ENCODE data around the gene ALLC.

The ALLC gene

DNA sequence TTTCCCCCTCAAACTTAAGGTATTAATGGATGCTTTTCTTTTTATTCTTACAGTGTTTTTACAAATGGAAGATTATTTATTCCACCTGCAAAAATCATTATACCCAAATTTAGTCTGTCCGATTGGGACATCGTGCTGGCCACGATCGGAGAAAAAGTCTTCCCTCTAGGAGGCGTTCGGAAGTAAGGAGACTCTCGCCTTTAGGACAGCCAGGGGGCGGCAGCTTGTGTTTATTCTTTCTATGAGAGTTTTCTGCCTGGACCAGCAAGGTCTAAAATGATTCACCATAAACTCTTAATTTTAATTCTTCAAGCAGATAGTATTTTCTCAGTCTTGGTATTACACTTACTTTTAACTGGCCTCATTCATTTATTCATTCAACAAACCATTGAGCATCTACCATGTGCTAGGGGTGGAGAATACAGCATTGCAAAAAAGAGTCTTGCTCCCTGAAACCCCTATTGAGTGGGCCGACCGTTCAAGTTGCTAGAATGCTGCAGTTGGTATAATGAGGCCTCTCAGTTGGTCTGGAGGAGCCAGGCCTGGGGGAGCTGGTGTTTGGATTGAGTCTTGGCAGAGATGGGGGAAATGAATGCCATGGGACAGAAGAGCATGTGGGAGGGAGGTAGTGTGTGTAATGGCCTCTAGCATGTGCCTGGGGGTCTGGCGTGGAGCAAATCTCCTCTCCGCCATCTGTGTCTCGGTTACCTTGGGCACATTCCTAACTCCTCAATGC is 84.0 kb downstream of the ALLC start:
- no peaks in the 10 kb centered on the region for H3K36me3 ChIP-seq (ENCODE audit: control insufficient read depth, low read length)
- H3K9me3 ChIP-seq (ENCODE audit: control insufficient read depth, insufficient read depth, low read length) = no peaks in the 10 kb centered on the region
- H3K4me2 ChIP-seq (ENCODE audit: low read length) = no peak overlapping the region
- H3K4me3 ChIP-seq (ENCODE audit: low read length) = no peak overlapping the region
- H3K4me1 ChIP-seq (ENCODE audit: control insufficient read depth, low read length) = no peaks in the 10 kb centered on the region
- H3K27ac ChIP-seq (ENCODE audit: low read depth, low read length) = no peak overlapping the region
- H3K27me3 ChIP-seq (ENCODE audit: control insufficient read depth, low read length) = no peaks in the 10 kb centered on the region
- no peaks in the 10 kb centered on the region for H4K20me1 ChIP-seq (ENCODE audit: control insufficient read depth, insufficient read depth, low read depth, low read length)
- TF ChIP-seq CTCF (IDR thresholded peaks at IDR 0.05; ENCODE audit: low read depth, low read length, poor library complexity, severe bottlenecking) (no peak), EZH2phosphoT487 (IDR thresholded peaks at IDR 0.05; ENCODE audit: borderline replicate concordance, low read length) (no peak)
- H3K9me2 ChIP-seq (replicated peaks; ENCODE audit: control insufficient read depth, low read length) = no peaks in the 10 kb centered on the region
- no peaks in the 10 kb centered on the region for H3K79me2 ChIP-seq (ENCODE audit: control insufficient read depth, low read length)
- H3F3A ChIP-seq (ENCODE audit: control insufficient read depth, insufficient read depth) = no peaks in the 10 kb centered on the region

DNA sequence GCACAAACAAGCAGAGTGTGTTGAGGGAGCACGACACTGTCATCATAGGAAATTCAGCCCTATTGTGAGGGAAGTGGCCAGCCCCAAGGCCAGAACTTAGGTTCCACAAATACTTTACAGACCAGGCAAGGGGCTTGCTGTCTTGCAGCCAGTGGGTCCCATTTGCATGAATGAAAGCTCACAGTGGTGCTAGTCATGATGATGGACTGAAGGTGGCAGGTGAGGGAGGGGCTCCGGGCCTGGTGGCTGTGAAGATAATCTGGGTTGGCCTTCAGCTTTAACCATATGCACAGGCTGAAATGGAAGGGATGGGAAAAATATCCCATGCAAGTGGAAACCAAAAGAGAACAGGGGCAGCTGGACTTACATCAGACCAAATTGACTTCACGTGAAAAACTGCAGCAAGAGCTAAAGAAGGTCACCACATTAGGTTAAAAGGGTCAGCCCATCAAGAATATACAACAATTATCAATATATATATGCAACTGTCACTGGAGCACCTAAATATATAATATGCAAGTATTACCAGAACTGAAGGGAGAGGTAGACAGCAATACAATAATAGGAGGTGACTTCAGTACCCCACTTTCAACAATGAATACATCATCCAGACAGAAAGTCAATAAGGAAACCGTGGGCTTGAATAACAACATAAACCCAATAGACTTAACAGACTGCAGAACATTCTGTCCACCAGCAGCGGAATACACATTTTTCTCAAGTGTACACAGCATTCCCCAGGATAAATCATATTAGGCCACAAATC is 84.9 kb downstream of the ALLC start:
- Histone ChIP-seq H3F3A (ENCODE audit: control insufficient read depth, insufficient read depth) (no peaks in the 10 kb centered on the region), H3K27me3 (ENCODE audit: control insufficient read depth, low read length) (no peaks in the 10 kb centered on the region), H3K4me2 (ENCODE audit: low read length) (no peak overlapping the region), H4K20me1 (ENCODE audit: control insufficient read depth, insufficient read depth, low read depth, low read length) (no peaks in the 10 kb centered on the region), H3K4me1 (ENCODE audit: control insufficient read depth, low read length) (no peaks in the 10 kb centered on the region), H3K36me3 (ENCODE audit: control insufficient read depth, low read length) (no peaks in the 10 kb centered on the region), H3K27ac (ENCODE audit: low read depth, low read length) (no peak overlapping the region), H3K9me2 (replicated peaks; ENCODE audit: control insufficient read depth, low read length) (no peaks in the 10 kb centered on the region), H3K79me2 (ENCODE audit: control insufficient read depth, low read length) (no peaks in the 10 kb centered on the region), H3K9me3 (ENCODE audit: control insufficient read depth, insufficient read depth, low read length) (no peaks in the 10 kb centered on the region), H3K4me3 (ENCODE audit: low read length) (no peak overlapping the region)
- TF ChIP-seq EZH2phosphoT487 (IDR thresholded peaks at IDR 0.05; ENCODE audit: borderline replicate concordance, low read length) = no peak
- no peak for TF ChIP-seq CTCF (IDR thresholded peaks at IDR 0.05; ENCODE audit: low read depth, low read length, poor library complexity, severe bottlenecking)

GRCh38 chr2:3743951-3744555 is 86.1 kb downstream of the ALLC start:
- H3K27me3 ChIP-seq (ENCODE audit: control insufficient read depth, low read length) = no peaks in the 10 kb centered on the region
- TF ChIP-seq EZH2phosphoT487 (IDR thresholded peaks at IDR 0.05; ENCODE audit: borderline replicate concordance, low read length) = no peak
- H3K9me2 ChIP-seq (replicated peaks; ENCODE audit: control insufficient read depth, low read length) = no peaks in the 10 kb centered on the region
- no peaks in the 10 kb centered on the region for H3K36me3 ChIP-seq (ENCODE audit: control insufficient read depth, low read length)
- H3K4me2 ChIP-seq (ENCODE audit: low read length) = no peak overlapping the region
- no peak overlapping the region for H3K4me3 ChIP-seq (ENCODE audit: low read length)
- no peaks in the 10 kb centered on the region for H3K79me2 ChIP-seq (ENCODE audit: control insufficient read depth, low read length)
- no peaks in the 10 kb centered on the region for H3K9me3 ChIP-seq (ENCODE audit: control insufficient read depth, insufficient read depth, low read length)
- H4K20me1 ChIP-seq (ENCODE audit: control insufficient read depth, insufficient read depth, low read depth, low read length) = no peaks in the 10 kb centered on the region
- H3K27ac ChIP-seq (ENCODE audit: low read depth, low read length) = no peak overlapping the region
- no peaks in the 10 kb centered on the region for H3K4me1 ChIP-seq (ENCODE audit: control insufficient read depth, low read length)
- no peaks in the 10 kb centered on the region for H3F3A ChIP-seq (ENCODE audit: control insufficient read depth, insufficient read depth)
